Activated gamma-delta T cell treated with Interleukin-2 at 50 U/mL for 16 hours (primary cell): ENCODE measurements around the gene MAGOHB.
A peak's percentile ranks its signal among the peaks of the same experiment; 100 is the strongest.
"Not testable (repeated sequence)": the region's sequence is repeated elsewhere in the genome, so short reads cannot be mapped to it uniquely, and the experiment has no call there.

Experiments used
- DNase-seq: peaks from one replicate; pipeline ENCODE4 v3.0.0-alpha.2; 2020

MAGOHB gene

DNA sequence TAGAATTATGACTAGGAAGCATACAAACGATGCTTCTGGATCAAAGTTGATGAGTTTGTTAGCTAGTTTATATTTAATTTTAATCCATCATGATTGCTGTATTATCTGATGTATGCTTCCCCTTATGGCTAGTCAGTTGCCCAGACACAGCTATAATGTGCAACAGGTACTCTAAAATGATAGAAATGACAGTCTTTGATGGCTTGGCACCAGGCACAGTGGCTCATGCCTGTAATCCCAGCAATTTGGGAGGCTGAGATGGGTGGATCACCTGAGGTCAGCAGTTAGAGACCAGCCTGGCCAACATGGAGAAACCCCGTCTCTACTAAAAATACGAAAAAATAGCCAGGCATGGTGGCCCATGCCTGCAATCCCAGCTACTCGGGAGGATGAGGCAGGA is 2.2 kb downstream of the MAGOHB start:
- not testable (repeated sequence) for DNase-seq

DNA sequence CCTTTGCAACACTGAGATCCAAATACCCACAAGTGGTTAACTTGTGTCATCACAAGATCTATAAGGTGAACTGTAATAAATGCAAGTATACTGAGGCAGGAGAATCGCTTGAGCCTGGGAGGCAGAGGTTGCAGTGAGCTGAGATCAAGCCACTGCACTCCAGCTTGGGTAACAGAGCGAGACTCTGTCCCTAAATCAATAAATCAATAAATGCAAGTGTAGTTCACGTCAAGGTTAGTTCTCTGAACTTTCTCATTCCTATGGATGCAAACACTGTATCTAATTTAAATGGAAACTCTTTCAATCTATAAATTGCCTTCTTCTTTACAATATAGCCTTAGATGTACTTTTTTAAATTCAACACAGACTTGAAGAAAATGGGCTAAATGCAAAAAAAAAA is 3.2 kb downstream of the MAGOHB start:
- DNase-seq, result no peak

DNA sequence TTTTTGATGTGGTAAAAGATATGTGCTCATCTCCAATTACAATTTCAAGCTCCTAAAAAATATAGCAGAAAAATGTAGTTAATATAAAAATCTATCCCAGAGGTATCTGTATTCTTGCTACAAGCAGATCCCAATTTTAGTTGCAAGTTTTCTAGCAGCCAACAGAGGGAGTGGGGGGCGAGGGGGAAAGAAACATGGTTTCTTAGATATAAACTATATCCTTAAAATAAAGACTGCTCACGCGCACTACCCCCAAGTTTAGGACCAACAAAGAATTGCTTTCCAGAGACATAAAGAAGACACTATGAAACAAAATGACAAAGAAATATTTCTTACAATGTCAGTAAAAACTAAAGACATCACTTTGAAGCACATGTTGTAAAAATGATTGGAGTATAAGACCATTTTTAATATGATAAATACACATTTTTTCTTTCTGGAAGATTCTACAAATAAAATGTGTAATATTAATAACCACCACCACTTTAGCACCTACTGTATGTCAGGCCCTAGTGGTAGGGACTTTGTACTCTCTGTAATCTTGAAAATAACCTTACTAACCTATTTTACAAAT is 5.4 kb downstream of the MAGOHB start:
- DNase-seq, result no peak

DNA sequence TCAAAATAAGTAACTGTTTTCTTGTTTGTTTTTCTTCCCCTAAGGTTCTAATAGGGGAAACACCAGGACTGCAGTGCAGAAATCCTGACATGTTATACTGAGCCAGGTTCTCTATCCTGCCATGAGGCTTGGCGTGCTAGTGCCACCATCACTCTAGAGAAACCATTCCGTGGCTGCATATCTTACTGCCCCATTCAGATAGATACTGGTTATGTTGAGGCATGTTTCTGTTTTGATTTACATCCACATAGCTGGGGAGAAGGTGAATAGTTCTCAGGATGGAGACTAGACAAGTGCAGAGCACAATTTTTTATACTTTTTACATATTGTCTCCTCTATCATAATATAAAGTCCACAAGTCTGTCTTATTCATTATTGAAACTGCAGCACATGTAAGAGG is 11.5 kb downstream of the MAGOHB start:
- no peak for DNase-seq

DNA sequence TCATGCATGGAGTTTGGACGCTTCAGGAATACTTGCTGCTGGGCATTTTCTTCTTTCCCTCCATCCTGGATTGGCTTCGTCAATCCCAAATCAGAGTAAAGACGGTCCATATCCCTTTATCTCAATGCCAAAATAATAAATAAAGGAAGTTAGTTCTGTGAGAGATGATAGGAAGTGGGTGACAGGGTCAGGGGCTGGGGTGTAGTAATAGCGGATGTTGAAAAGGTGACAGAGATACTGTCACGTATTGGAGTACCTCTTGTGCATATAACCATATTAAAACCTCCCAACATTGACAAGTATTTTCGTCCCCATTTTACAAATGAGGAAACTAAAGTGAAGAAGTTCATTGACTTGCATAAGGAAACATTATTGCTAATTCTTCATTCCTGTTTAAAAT is 12.4 kb downstream of the MAGOHB start:
- no peak for DNase-seq

DNA sequence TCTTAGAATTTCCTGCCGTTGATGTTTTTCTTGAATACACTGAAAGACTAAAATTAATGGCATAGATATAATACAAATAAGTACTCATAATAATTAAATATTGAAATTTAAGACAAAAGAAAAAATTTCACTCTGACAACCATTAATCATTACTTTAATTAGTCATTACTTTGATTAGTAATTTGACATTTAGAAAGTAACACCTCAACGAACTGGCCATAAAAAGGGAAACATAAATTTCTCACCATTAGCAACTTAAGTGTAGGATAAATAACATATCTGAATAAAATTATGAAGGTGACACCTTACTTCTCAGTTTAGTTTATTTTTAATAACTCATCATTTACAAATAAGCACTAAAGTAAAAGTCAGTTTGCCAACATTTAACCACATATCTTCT is 17.5 kb downstream of the MAGOHB start:
- no peak for DNase-seq

DNA sequence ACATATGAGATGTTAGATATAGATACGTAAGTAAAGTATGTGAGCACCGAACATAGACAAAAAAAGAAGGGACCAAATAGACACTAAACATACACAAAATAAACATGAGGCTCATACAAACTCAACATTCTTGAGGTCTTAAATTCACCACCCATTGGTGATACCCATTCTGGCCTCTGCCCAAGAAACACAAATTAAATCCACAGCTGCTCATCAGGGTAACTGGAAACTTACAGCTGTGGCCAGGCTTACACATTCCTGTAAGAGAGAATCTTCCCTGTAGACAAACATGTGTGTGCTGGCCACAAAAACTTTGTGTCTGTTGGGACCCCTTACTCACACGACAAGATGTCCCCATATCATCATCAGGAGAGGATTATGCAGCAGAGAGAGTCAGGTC is 22.4 kb downstream of the MAGOHB start:
- DNase-seq, result no peak

DNA sequence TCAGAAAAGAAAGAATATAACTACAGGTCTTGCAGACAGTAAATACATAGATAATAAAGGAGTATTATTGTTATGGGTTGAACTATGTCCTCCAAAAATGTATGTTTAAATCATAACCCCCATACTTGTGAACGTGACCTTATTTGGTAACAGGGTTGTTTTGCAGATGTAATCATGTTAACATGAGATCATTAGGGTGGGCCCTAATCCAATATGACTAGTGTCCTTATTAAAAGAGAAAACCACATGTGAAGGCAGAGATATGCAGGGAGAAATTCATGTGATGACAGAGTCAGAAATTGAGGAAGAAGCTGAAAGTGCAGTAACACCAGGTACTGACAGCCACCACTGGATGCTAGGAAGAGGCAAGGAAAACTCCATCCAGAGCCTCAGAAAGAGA is 29.0 kb downstream of the MAGOHB start:
- no peak for DNase-seq

DNA sequence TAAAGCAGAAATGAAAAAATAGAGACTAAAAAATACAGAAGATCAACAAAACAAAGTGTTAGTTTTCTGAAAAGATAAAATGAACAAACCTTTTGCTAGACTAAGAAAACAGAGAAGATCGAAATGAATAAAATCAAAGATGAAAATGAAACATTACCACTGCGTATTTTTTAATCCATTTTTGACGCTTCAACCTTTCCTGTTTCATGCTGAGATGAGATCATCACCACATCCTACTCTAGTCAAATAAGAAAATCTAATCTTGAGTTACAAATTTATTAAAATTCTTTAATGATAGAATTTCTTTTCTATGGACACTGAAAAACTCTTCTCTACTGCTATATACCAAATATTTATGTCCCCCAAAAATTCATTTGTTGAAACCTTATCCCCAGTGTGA is 30.7 kb downstream of the MAGOHB start:
- no peak for DNase-seq

DNA sequence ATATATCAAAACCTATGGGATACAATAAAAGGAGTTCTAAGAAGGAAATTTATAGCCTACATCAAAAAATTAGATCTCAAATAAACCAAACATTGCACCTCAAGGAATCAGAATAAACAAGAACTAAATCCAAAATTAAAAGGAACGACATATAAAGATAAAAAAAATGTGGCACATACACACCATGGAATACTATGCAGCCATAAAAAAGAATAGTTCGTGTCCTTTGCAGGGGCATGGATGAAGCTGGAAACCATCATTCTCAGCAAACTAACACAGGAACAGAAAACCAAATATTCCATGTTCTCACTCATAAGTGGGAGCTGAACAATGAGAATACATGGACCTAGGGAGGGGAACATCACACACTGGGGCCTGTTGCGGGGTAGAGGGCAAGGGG is 31.3 kb downstream of the MAGOHB start:
- not testable (repeated sequence) for DNase-seq

DNA sequence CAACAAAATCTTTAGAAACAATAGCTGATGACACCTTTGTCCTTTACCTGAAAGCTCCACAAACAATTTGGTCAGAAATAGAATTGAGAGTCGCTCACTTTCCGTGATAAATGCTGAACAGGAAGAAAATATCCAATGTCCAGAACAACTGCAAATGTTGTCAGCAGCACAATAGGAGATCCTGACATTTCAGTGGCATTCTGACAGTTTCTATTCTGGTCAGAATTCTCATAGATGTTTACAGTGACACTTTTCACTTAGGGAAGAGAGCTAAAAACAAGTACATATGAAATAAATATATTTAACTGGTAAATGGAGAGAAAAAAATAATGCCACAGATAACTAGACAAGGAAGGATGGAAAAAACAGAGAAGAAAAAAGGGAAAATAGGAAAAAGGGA is 39.1 kb downstream of the MAGOHB start:
- DNase-seq, result no peak

DNA sequence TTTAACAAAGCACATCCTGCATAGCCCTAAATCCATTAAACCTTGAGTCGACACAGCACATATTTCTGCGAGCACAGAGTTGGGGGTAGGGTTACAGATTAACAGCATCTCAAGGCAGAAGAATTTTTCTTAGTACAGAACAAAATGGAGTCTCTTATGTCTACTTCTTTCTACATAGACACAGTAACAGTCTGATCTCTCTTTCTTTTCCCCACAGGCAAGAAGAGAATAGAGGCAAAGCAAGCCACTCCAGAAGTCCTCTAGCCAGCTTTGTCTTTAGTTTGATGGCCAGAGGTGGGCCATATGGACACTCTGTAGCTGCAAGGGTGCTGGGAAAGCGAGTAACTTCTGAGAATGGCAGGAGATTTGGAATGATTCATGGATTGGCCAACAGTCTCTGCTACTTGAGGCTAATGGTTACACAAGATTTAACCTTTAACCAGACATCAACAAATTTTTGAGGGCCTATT is 41.4 kb downstream of the MAGOHB start:
- DNase-seq, result not testable (repeated sequence)

DNA sequence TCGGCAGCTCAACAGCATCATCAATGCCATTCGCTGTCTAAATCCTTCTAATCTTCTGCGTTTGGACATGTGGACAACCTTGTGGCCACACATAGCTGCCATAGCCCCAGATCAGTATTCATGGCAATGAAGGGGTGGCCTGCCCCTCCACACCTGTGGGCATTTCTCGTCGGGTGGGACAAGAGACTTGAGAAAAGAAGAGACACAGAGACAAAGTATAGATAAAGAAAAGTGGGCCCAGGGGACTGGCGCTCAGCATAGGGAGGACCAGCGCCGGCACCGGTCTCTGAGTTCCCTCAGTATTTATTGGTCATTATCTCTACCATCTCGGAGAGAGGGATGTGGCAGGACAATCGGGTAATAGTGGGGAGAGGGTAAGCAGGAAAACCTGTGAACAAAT is 42.3 kb downstream of the MAGOHB start:
- DNase-seq, result no peak

DNA sequence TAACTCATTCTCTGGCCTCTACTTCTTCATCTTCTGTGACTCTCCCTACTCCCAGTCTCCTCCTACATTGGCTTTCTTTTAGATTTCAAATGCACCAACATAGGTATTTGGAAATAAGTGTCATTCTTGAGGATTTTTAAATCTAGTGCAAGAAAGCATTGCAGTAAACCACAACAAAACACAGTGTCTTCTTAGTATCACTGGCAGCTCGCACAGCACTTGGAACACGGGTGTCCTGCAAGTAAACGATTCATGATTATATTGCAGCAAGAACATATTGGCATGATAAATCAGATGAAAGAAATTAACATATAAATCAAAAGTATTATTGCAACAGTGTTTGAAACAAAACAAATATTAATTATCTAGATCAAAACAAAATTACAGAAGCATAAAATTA is 45.6 kb downstream of the MAGOHB start:
- no peak for DNase-seq

DNA sequence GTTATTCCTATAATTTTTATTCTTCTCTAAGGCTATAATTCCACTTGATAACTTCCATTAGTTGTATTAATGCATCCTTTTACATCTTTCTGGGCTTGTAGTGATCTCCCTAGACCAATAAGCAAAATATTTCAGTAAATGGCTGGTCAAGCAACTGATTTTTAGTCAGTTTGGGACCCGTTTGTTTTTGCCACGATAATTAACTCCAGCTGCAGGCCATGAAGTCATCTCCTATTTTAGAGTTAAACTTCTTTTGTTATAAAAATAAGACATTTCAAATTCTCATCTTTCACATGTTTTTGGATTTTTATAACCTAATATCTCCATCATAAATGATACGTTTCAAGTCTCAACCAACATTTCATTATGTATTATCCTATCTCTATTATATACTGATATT is 49.4 kb downstream of the MAGOHB start:
- DNase-seq, result no peak

DNA sequence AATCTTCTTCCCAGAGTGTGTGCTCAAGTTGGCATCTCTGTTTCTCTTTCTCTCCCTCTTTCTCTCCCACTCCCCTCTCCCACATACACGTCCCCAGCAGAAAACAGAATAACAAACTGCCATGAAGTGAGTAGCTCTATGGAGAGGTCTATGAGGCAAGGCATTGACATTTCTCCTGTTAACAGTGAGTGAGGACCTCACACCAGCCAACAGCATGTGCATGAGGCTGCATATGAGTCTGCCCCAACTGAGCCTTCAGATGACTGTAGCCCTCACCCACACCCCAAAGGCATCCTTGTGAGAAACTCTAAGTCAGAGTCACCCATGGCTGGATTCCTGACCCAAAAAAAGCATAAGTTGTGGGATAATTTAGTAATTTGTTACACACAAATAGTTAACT is 50.4 kb downstream of the MAGOHB start:
- no peak for DNase-seq

DNA sequence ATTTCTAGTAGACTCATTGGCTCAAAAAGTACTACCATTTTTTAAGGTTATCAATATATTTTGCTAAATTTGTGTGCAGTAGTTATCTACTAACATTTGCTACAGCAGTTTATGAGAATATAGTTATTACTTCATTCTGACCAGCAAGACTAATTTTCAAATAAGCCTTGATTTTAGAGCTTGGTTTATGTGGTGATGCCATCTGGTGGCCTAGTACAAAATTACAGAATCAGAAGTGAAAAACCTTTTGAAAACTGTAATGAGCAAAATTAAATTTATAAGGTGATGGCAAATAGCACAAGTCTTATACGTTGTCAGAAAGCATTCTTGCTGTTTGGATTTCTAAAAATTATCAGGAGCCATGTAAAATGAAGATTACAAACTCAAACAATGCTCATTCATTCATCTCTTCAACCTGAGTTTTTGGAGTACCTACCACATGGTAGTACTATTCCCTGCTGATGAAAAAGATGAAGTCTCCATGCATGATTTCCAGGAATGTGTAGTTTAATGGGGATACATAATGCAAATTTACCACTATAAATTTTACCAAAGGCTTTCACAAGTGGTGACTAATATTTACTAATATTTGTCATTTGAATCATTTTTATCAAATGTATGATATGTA is 51.0 kb downstream of the MAGOHB start:
- peak; percentile 33 for DNase-seq

DNA sequence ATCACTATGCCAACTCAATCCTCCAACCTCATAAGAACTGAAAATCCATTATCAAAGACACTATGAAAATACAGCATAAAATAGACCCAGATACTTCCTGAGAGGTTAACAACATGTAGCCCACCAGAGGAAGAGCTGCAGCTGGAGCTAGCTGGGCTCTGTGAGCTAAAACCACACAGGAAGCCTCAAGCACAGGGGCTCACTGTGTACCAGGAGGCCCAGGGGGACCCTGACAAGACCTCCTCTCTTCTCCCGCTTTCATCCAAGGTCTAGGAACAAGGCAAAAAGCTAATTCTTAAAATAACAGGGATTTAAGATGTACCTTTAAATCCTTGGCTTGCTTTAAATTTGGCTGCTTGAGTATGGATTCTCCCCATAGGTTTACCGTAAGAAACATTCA is 54.2 kb downstream of the MAGOHB start:
- DNase-seq, result peak; percentile 57

DNA sequence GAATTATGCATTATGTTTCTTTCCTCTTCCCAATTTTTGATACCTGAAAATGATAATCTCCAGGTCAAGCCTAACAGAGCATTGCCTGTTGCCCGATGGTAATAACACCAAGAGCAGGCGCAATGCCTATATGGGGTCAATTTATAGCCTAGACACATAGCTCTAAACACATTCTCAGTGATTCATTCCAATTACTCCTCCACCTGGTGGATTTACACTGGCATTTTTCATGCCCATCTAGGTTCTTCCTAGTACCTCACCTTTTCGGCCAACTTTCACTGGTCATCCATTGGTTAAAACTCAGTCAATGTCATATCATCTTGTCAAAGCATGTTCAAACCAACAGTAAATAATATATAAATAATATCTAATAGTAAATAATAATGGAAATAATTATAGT is 54.6 kb downstream of the MAGOHB start:
- DNase-seq, result no peak

DNA sequence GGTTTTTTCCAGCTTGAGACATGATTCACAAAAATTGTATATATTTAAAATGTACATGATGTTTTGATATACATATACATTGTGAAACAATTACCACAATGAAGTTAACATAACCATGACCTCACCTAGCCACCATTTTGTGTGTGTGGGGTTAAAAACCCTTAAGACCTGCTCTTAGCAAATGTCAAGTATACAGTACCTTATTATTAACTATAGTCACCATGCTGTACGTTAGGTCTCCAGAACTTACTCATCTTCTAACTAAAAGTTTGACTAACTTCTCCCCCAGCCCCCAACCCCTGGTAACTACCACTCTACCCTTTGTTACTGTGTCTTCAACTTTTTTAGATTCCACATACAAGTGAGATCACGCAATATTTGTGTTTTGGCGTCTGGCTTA is 55.1 kb downstream of the MAGOHB start:
- no peak for DNase-seq

DNA sequence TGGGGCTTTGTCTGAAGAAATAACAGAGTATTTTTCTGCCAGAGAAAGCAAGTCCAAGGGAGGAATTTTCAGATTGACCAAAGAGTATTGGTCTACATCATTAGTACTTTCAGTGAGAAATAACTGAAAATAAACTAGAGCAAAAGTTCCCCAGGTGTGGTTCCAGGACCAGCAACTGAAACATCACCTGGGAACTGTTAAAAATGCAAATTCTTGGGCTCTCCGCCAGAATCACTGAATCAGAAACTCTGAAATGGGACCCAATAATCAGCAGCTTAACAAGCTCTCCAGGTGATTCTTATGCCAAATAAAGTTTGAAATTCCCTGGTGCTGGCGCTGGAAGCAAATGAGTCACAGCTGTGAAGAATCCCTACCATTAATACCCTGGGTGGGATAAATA is 55.6 kb downstream of the MAGOHB start:
- no peak for DNase-seq

DNA sequence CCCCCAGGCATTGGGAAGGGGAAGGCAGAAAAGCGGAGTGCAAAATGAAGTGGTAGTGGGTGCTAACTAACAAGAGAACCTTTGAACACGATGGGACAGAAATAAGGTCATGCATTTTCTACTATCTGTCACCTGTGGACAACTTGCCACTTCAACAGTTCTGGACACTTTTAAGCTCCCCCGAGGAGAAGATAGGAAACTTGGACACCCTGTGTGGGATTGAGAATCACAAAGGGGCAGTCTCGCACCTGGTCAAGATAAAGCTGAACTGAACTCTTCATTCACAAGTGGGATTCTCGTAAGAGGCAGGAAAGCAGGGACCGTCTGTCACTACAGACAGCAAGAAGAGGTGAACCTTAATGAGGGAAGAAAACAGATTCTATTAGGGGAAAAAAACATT is 56.1 kb downstream of the MAGOHB start:
- DNase-seq, result no peak

DNA sequence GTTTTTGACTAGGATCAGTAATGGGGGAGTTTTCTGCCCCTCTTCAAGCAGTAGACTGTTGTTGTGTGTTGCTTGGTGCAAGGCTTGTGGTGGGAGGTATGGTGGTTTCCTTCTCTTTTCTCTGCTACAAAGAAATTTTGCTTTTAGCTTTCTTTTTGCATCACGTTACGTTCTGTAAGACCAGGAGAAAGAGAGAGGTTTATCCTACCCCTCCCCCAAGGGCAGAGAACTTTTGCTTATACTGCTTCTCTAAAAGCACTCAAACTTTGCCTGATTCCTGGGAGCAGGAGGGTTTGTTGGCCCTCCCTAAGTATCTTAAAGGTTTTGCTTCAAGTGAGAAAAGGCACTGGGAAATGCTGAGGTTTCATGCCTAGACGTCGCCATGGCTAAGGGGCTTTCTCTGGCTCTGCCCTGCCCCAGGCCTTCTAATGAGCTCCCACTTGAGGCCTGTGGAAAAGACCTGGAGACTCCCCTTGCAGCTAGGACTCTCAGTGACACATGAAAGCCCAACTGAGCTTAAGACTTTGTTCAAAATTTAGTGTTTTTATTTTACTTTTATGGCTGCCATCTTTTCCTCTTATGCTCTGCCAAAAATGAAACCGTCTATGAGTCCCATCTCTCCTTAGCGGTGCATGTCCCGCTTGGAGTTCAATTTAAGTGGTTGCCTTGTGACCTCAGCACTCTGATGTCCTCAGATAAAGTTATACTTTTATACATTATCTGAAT is 58.5 kb downstream of the MAGOHB start:
- peak; percentile 29 for DNase-seq

DNA sequence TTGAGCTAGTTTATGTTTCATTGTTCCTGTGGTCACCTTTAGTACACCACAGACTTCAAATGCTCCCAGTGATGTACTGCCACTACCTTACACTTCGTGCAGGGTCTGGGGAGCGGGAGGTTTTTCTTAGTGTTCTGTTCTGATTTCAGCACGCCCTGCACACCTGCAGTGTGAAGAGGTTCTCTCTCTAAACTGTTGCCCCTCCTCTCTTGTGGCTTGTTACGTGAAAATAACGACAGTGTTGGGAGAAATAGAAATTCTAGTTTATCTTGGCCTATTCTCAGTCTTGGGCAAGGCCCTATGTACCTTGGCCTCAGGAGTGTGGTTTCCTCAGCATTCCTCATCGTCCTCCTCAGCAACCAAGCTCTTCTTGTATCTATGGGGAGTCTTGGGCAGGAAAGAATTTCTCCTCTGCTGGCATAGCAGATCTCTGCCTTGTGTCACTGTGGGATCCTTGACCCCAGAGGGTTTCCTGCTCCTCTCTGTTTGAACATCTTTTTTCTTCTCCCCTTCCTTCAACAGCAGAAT is 59.1 kb downstream of the MAGOHB start:
- peak; percentile 63 for DNase-seq
